Fibroblast of villous mesenchyme (primary cell): ENCODE results near the gene B9D1. TPM values are rescaled to one million over a fixed set of nuclear protein-coding genes. Genes with fewer than 3 reads are reported as not detected.

Source experiments
- DNase-seq: peaks from one replicate; pipeline ENCODE4 v3.0.0-alpha.2; 2010; ENCODE audit warnings: low read depth
- H3K4me3 ChIP-seq: 2 replicates; pipeline ENCODE4 v1.5.1; 2011; ENCODE audit warnings: low read depth, mild to moderate bottlenecking, low read length
- CTCF ChIP-seq: IDR thresholded peaks from 2 replicates; pipeline ENCODE4 v1.5.1; 2012; ENCODE audit warnings: low read depth, mild to moderate bottlenecking, low read length; ENCODE audit not compliant: insufficient read depth
- total RNA-seq: library from RNA; depleted of rRNA; stranded (reverse); fragments of >200 nt; gene quantifications from 2 replicates; pipeline ENCODE4 v1.2.3, GENCODE V29; 2012

The B9D1 gene
- total RNA-seq, 1 donor, result 40.2 TPM

- TF ChIP-seq CTCF, result no peak
- no peak overlapping the region for H3K4me3 ChIP-seq
- DNase-seq, result no peak
These were observed 18.0 kb downstream of the B9D1 start for GRCh38 chr17:19344311-19345066.

- H3K4me3 ChIP-seq, result no peak overlapping the region
- TF ChIP-seq CTCF, result no peak
- no peak for DNase-seq
These were observed 18.8 kb downstream of the B9D1 start for GRCh38 chr17:19343671-19344151.

- H3K4me3 ChIP-seq, result no peak overlapping the region
- no peak for TF ChIP-seq CTCF
- DNase-seq, result no peak
These were observed 19.3 kb downstream of the B9D1 start for GRCh38 chr17:19343256-19343630.

- no peak for TF ChIP-seq CTCF
- H3K4me3 ChIP-seq, result no peak overlapping the region
- no peak for DNase-seq
These were observed 19.8 kb downstream of the B9D1 start for GRCh38 chr17:19342611-19343255.

- TF ChIP-seq CTCF, result no peak
- no peak overlapping the region for H3K4me3 ChIP-seq
- DNase-seq, result peak; percentile 70
These were observed 20.6 kb downstream of the B9D1 start for GRCh38 chr17:19341641-19342610.

GRCh38 chr17:19341211-19341631 is 21.3 kb downstream of the B9D1 start:
- no peak for DNase-seq
- no peak for TF ChIP-seq CTCF
- H3K4me3 ChIP-seq, result no peak overlapping the region
